Measurements from ENCODE around the gene MRPL57.
"Not testable (repeated sequence)": the region's sequence is repeated elsewhere in the genome, so short reads cannot be mapped to it uniquely, and the experiment has no call there.

MRPL57 gene

DNA sequence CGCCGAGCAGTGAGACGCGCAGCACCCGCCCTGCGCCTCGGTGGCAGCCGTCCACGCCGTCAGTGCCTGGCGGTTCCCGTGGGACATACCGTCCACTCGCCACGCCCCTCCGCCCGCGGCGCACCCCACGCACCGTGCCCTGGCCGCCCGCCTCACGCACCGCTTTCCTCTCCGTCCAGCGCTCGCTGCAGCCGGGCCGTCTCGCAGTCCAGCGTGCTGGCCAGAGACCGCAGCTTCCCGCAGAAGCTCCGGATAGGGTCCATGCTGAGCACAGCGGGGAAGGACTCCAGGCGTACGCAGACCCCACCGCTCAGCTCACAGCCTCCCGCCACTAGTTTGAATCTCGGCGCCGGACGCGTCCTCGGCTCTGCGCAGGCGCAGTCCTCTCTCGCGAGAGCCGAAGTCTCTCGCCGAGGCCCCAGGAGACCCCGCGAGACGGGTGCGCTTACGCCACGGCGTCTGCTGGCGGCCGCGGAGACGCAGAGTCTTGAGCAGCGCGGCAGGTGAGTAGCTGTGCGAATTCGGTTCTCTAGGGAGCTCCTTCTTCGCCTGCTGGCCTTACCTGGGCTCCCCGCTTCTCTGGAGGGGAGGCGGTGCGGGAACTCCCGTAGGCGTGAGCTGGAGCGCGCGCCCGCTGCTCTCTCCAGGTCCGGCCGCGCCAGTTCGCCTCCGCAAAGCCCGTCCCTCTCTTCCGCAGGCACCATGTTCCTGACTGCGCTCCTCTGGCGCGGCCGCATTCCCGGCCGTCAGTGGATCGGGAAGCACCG, at the start of gene MRPL57, which contains the start of gene SKA3:
TSS of gene MRPL57 (plus strand) at position 444 of the 767 bp plus-strand sequence. CDS start at position 703, 259 bp downstream.
TSS of gene SKA3 (minus strand) at position 338 of the 767 bp plus-strand sequence. CDS start at position 263, 75 bp downstream.
- DNase-seq (ENCODE audit: low spot score), result peak; percentile 85

DNA sequence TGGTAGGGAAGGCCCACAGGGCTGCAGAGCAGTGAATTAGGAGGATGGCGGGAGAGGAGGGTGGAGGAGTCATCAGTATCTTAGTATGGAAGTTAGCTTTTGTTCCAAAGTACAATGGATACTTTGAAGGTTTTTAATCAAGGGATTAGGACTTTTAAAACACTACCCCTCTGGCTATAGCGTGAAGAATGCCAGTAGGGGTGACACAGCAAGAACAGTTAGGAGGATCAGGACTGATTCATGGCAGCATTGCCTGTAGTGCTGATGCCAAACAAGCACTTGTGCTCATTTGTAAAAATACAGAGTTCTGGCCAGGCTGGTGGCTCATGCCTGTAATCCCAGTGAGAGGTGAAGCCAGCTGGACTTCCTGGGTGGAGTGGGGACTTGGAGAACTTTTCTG, 46.3 kb upstream of the MRPL57 start:
- no peak for DNase-seq (ENCODE audit: low spot score)

DNA sequence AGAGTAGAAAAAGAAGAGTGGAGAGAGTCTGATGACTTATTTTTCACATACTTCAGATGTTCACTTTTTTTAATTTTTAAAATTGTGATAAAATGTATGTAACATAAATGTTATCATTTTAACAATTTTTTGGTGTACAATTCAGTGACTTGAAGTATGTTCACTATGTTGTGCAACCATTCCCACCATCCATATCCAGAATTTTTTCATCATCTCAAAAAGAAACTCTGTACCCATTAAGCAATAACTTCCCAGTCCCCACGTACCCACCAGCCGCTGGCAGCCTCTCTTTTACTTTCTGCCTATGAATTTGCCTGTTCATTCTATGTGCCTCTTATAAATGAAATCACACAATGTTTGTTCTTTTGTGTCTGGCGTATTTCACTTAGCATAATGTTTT, 43.4 kb upstream of the MRPL57 start:
- DNase-seq (ENCODE audit: low spot score), result no peak

DNA sequence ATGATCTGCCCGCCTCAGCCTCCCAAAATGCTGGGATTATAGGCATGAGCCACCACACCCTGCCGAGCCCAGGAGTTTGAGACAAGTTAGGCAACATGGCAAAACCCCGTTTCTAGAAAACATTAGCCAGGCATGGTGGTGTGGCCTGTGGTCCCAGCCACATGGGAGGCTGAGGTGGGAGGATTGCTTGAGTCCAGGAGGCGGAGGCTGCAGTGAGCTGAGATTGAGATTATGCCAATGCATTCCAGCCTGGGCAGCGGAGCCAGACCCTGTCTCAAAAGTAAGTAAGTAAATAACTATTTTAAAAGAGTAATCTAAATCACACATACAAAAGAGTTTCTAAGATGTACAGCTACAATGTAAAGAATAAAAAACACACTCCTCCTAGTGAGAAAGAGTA, 42.0 kb upstream of the MRPL57 start:
- no peak for DNase-seq (ENCODE audit: low spot score)

DNA sequence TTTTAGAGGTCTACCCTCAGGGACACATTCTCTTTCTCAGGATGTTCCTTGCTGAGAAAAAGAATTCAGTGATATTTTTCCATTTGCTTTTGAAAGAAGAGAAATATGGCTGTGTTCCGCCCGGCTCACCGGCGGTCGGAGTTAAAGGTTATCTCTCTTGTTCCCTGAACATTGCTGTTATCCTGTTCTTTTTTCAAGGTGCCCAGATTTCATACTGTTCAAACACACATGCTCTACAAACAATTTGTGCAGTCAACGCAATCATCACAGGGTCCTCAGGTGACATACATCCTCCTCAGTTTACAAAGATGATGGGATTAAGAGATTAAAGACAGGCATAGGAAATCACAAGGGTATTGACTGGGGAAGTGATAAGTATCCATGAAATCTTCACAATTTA, 40.6 kb upstream of the MRPL57 start:
- DNase-seq (ENCODE audit: low spot score), result not testable (repeated sequence)

DNA sequence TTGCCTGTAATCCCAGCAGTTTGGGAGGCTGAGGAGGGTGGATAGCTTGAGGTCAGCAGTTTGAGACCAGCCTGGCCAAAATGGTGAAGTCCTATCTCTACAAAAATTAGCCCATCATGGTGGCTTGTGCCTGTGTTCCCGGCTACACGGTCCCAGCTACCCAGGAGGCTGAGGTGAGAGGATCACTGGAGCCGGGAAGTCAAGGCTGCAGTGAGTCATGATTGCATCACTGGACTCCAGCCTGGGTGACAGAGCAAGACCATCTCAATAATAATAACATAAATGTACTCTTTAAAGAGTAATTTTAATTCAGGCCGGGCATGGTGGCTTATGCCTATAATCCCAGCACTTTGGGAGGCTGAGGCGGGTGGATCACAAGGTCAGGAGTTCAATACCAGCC, 38.8 kb upstream of the MRPL57 start:
- DNase-seq (ENCODE audit: low spot score), result no peak

DNA sequence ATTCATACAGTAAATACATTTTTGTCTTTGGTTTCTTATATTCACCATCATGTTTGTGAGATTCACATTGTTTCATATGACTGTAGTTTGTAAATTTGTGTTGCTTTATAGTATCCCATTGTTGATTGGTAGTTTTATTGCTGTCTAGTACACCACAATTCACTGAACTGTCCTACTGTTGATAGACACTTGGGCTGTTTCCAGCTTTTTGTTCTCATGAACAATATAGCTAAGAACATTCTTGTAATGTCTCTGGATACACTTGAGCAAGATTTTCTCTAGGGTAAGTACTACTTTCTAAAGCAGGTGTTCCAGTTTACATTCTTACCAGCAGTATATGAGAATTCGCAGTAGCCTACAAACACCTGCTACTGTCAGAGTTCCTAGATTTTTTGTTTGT, 37.9 kb upstream of the MRPL57 start:
- no peak for DNase-seq (ENCODE audit: low spot score)

DNA sequence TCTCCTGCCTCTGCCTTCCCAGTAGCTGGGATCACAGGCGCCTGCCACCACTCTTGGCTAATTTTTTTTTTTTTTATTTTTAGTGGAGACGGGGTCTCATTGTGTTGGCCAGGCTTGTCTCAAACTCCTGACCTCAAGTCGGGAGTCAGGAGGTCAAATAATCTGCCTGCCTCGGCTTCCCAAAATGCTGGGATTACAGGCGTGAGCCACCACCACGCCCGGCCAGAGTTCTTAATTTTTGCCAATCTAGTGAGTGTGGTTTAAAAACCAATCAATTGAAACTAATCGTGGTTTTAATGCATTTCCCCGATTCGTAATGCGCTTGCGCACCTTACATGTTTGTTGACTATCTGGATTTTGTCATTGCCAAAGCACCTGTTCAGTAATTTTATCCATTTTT, 37.1 kb upstream of the MRPL57 start:
- no peak for DNase-seq (ENCODE audit: low spot score)

DNA sequence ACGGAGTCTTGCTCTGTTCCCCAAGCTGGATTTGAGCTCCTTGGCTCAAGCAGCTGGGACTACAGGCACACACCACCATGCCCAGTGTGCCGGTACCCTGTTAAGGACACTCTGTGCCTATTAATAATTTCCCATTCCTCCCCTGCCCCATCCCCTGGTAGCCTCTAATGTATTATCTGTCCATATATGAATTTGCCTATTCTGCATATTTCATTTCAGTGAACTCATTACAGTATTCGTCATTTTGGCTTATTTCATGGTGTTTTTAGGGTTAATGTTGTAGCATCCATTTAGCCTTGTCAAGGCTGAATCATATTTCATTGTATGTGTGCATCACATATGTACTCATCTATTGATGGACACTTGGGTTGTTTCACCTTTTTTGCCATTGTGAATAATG, 33.7 kb upstream of the MRPL57 start:
- no peak for DNase-seq (ENCODE audit: low spot score)

DNA sequence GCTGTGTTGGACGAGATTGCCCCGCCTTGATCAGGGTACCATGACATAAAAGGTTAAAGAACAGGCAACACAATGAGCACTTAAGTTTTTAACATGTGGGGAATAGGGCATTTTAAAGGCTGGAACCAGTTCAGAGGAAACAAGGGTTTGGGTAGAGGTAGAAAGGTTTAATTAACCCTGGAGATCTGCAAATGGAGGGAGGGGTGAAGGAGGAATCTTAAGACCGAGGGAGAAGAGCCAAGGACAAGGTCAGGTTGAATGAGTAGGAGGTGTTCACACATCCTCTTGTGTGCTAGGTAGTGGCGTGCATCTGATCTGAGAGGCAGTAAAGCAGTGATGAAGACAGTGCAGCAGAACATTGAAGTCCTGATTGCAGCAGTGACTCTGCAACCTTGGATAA, 28.6 kb upstream of the MRPL57 start:
- DNase-seq (ENCODE audit: low spot score), result no peak

DNA sequence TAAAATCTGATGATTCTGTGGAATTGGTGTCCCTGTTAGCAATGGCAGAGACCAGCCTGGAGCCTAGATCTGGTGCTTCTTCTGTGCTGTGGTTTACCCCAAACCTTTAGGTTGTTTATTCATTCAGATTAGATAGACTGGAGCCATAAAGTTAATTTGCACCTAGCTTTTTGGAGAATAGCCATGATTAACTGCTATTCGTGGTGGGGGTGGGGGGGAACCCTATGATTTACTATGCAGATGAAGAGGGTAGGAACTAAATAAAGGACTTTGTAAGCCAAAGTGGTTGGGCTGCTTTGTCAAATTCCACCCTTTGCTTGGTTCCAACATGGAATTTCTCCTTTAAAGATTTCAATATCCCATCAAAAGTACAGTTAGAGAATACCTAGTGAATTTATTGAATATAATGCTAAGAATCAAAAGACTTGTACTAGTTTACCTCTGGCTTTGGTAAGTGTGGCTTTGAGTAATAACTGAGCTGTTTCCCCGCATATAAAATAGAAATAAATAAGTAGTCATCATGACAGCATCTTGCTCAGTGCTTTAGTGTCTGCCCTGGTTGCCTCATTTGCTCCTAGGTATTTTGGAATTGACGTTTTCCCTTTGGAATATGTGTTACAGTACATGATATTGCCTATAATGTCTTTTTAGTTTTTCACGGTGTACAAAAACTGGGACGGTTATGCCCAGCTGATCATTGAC, 27.8 kb upstream of the MRPL57 start:
- no peak for DNase-seq (ENCODE audit: low spot score)

DNA sequence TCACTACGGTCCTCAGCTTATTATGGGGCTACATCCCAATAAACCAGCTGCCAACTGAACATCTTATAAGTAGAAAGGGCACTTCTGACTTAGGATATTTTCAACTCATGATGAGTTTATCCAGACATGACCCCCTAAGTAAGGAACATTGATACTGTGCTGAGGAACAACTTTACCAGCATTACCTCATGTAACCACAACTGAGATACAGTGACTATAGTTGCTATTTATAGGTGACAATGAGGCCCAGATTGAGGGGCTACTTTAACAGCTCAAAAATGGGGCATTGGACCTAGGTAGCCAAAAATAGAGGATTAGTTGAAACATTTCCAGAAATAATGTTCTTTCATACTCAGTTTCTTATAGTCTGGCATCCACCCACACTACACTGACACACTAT, 26.9 kb upstream of the MRPL57 start:
- DNase-seq (ENCODE audit: low spot score), result no peak

DNA sequence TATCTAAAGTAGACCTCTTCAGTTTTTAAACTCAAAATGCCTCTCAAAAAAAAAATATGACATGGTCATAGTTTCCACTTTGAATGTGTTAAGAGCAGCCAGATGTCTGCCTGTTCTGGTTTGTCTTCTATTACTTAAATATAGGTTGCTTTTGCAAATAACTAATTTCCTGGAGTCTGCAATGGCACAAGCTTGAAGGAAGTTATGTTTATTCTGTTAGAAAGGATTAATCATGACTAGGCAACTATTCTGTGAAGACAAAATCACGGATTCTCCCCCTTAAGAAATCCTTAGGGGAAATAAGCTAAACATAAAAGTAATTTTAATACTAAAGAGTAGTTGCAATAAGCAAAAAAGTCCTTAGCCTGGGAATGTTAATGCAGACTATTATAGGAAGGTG, 26.4 kb upstream of the MRPL57 start:
- no peak for DNase-seq (ENCODE audit: low spot score)

DNA sequence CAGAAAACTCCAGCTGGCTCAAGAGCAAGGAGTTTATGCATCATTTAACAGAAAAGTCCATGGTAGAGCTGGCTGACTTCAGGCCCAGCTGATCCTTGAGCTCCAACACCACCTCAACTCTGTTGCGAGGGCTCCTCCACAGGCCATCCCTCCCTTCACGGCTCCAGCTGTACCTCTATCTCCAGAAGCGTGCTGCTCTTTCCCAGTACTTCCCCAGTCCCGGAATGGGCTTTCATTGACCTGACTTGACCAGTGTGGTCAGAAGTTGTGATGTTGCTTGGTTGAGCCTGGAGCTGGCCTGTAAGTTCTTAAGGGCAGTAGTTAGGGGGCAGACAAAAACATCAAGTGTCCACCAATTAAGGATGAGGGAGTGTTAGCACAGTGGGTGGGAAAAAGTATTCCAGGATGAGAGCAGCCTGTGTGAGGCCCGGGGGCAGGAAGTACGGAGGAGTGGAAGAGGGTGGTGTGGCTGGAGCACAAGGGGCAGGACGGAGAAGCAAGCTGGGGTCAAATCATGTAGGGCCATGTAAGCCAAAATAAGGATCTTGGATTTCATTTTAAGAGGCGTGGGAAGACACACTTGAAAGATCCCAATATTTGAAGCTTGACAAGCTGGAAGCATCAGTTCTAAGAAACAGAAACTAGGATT, 24.1 kb upstream of the MRPL57 start:
- DNase-seq (ENCODE audit: low spot score), result no peak

DNA sequence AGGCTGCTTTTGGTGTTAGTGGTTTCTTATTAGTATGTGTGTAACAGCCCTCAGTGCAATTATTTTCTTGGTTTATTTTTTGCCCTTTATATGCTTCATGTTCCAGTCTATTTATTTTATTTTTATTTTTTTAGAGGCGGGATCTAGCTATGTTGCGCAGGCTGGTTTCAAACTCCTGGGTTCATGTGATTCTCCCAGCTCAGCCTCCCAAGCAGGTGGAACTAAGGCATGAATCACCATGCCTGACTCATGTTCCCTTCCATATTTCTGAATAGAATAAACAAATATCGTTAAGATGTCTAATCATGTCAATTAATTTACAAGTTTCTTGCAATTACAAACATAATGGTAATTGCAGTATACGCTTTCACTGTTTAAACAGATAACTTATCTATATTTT, 11.8 kb upstream of the MRPL57 start:
- DNase-seq (ENCODE audit: low spot score), result no peak

DNA sequence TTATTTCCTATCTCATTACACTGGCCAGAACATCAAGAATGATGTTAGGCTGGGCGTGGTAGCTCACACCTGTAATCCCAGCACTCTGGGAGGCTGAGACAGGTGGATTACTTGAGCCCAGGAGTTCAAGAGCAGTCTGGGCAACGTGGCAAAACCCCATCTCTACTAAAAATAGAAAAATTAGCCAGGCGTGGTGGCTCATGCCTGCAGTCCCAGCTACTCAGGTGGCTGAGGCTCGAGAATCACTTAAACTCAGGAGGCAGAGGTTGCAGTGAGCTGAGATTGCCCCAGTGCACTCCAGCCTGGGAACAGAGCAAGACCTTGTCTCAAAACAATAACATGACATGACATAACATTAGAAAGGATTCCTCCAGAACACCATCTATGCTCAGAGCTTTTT, 10.9 kb upstream of the MRPL57 start:
- DNase-seq (ENCODE audit: low spot score), result not testable (repeated sequence)

DNA sequence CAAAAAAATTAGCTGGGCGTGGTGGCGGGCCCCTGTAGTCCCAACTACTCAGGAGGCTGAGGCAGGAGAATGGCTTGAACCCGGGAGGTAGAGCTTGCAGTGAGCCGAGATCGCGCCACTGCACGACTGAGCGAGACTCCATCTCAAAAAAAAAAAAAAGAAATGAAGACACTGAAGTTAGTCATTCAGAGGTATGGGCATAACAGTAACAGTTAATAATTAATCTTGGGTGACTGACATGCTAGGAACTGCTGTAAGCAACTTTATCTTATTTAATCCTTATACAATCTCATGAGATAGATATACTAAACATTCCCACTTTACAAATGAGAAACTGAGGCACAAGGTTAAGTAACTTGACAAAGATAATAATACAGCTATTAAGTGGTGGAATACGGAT, 5.0 kb upstream of the MRPL57 start:
- DNase-seq (ENCODE audit: low spot score), result no peak

DNA sequence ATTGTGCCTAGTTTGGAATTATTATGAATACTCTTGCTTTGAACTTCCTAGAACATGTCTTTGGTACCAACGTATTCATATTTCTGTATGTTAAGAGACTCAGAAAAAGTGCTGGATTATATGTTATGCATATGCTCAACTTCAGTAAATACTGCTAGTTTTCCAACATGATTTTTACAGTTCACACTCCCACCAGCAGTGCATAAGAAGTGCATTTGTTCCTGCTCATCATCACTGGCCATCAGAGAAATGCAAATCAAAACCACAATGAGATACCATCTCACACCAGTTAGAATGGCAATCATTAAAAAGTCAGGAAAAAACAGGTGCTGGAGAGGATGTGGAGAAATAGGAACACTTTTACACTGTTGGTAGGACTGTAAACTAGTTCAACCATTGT, 2.7 kb upstream of the MRPL57 start:
- not testable (repeated sequence) for DNase-seq (ENCODE audit: low spot score)

DNA sequence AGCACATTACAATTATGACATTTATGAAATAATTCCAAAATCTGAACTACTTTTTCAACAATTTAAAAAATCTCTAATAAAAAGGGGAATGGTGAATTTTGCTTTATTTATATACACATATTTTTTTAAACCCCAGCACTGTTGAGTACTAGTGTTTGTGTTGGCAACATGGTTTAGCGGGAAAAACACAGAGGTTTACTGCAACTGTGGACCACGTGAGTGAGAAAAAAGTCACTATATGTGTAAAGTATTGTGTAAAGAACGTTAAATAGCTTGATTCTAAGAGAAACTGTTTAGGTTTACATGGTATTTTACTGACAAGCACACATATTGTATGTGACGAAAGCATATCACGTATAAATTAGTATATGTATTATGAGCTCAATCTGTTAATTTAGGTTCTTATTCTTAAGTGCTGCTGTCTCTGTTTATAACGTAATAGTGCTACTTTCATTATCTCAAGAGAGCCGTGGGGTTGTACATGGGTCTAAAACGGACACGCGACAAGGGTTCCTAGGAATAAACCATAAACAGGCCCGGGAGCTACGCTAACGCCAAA, 723 bp upstream of the MRPL57 start:
- peak; percentile 1 for DNase-seq (ENCODE audit: low spot score)

DNA sequence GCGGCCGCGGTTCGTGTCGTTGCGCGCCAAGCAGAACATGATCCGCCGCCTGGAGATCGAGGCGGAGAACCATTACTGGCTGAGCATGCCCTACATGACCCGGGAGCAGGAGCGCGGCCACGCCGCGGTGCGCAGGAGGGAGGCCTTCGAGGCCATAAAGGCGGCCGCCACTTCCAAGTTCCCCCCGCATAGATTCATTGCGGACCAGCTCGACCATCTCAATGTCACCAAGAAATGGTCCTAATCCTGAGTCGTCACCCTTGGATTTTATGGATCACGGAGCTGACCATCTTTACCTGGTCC, 475 bp downstream of the MRPL57 start:
- DNase-seq (ENCODE audit: low spot score), result no peak

DNA sequence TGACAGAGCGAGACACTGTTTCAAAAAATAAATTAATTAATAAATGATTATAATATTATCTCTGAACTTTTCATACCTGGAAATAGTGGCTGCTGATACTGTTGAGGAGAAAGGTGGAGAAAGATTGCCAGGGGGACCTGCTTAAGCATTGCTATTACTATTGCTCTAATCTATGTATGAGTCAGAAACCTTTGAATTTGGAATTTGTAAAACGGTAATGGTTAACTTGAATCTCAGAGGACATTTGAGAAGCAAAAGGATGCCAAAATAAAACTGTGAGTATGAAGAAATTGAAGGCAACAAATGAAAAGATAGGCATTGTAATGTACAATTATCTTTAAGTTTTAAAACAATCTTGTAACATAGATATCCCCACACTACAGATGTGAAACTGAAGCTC, 5.2 kb downstream of the MRPL57 start:
- DNase-seq (ENCODE audit: low spot score), result no peak

DNA sequence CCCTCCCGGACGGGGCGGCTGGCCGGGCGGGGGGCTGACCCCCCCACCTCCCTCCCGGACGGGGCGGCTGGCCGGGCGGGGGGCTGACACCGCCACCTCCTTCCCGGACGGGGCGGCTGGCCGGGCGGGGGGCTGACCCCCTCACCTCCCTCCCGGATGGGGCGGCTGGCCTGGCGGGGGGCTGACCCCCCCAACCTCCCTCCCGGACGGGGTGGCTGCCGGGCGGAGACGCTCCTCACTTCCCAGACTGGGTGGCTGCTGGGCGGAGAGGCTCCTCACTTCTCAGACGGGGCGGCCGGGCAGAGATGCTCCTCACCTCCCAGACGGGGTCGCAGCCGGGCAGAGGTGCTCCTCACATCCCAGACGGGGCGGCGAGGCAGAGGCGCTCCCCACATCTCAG, 10.0 kb downstream of the MRPL57 start:
- DNase-seq (ENCODE audit: low spot score), result not testable (repeated sequence)

DNA sequence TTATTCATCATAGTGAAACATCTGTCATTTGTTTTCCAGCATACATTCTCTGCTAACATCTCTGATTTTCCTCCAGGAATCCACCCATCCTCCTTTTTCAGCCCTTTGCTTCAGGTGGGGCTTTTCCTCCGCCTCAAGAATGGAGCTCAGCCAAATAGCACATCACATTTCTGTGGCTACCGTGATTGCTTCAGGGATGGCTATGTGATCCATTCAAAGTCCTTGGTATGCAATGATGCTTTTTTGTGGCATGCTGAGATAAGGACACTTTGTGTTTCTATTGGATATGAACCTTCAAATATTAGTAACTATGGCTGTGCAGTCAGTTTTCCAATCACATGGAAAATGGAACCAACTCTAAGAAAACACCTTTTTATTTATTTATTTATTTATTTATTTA, 18.3 kb downstream of the MRPL57 start:
- DNase-seq (ENCODE audit: low spot score), result not testable (repeated sequence)
